ENCODE results near the gene TLX2. TPM values are rescaled to one million over a fixed set of nuclear protein-coding genes. Genes with fewer than 3 reads are reported as not detected.
A peak's percentile ranks its signal among the peaks of the same experiment; 100 is the strongest.

The TLX2 gene
- total RNA-seq, 1 experiment from 2014 or later = not detected

DNA sequence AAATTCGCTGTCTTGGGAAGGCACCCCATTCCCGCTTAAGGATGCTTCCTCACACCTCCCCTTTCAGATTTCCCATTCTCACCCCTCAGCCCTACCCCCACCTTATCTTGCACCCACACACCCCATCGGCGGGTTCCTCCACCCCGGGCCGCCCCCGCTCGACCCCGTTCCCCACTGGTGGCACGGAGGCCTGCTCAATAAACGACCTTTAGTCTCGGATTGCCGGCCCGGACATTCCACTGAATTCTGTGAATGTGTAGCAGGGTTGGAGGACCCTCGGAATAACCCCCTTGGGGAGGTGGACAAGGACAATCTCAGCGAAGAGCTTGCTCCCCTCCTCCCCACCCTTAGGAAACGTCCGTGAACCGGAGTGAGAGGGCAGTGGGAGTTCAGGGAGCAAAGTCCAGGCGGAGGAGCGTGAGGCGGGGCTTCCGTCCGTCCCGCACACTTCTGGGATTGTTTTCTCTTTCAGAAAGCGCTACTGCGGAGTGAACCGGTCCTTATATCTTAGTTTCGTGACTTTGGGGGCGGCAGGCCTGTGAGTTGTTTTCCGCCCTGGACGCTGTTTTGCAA is 12.0 kb upstream of the TLX2 start:
- H3K27me3 Mint-ChIP-seq (ENCODE audit: unreplicated experiment) = peaks cover 15% of the 10 kb centered on the region
- peaks cover 67% of the 10 kb centered on the region for H3K36me3 Mint-ChIP-seq (ENCODE audit: insufficient read depth, unreplicated experiment)

DNA sequence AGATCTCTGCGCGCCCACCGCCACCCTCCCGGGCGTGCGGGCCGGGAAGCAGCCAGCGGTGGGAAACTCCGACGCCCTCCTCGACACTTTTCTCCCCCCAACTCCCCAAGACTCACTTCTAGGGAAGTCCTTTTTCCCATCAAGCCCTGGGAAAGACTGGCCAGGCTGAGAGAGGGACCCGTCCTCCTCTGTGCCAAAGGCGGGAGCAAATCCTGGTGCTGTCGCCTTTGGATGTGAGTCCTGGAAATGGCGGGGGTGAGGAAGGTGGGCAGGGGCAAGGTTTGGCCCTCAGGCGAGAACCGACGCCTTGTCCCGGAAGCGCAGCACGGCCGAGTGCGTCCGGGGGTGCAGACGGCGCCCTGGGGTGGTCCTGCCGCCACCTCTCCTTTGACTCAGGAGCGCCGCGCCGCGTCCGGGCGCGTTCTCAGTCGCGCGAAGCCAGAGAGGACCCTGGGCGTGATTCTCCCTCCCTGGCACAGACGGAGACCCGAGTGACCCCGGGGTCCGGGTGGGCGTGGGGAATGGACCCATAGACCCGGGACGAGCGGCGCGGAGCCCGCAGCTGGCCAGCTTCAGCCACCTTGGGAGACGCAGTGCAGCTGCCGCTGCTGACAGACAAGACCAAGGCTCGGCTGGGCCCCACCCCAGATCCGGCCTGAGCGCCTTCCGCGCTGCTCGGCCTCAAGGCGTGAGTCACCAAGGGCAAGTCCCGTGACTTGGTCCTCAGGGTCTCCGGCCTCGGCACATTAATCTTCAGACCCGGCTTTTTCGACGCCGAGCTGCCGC is 11.3 kb upstream of the TLX2 start:
- CTCF ChIA-PET = no interaction called here
- Mint-ChIP-seq H3K9me3 (ENCODE audit: low read depth, unreplicated experiment) (no peaks in the 10 kb centered on the region), H3K27me3 (ENCODE audit: unreplicated experiment) (peaks cover 12% of the 10 kb centered on the region), H3K4me3 (ENCODE audit: low read depth, unreplicated experiment) (peak overlapping the region; percentile 84), H3K27ac (ENCODE audit: unreplicated experiment) (peak overlapping the region; percentile 27), H3K36me3 (ENCODE audit: insufficient read depth, unreplicated experiment) (peaks cover 68% of the 10 kb centered on the region), H3K4me1 (ENCODE audit: low read depth, unreplicated experiment) (peaks cover 43% of the 10 kb centered on the region)
- DNase-seq = peak; percentile 80
- intact Hi-C loops (cut with micrococcal nuclease; ENCODE audit: unreplicated experiment) = no loop called here
- BruUV-seq (replicated peaks) = no TSS peak
- TF ChIP-seq, protein P1, sequence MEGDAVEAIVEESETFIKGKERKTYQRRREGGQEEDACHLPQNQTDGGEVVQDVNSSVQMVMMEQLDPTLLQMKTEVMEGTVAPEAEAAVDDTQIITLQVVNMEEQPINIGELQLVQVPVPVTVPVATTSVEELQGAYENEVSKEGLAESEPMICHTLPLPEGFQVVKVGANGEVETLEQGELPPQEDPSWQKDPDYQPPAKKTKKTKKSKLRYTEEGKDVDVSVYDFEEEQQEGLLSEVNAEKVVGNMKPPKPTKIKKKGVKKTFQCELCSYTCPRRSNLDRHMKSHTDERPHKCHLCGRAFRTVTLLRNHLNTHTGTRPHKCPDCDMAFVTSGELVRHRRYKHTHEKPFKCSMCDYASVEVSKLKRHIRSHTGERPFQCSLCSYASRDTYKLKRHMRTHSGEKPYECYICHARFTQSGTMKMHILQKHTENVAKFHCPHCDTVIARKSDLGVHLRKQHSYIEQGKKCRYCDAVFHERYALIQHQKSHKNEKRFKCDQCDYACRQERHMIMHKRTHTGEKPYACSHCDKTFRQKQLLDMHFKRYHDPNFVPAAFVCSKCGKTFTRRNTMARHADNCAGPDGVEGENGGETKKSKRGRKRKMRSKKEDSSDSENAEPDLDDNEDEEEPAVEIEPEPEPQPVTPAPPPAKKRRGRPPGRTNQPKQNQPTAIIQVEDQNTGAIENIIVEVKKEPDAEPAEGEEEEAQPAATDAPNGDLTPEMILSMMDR (IDR thresholded peaks at IDR 0.05; ENCODE audit: unreplicated experiment) = no peak

More for the DNA sequence above, 12.0 kb upstream of the TLX2 start:
- intact Hi-C loops (cut with micrococcal nuclease; ENCODE audit: unreplicated experiment) = no loop called here
- CTCF ChIA-PET = no interaction called here
- peak; percentile 35 for DNase-seq
- H3K4me3 Mint-ChIP-seq (ENCODE audit: low read depth, unreplicated experiment) = peak overlapping the region; percentile 84
- no peaks in the 10 kb centered on the region for H3K9me3 Mint-ChIP-seq (ENCODE audit: low read depth, unreplicated experiment)
- BruUV-seq (replicated peaks) = no TSS peak
- H3K4me1 Mint-ChIP-seq (ENCODE audit: low read depth, unreplicated experiment) = peaks cover 43% of the 10 kb centered on the region
- TF ChIP-seq, protein P1 (IDR thresholded peaks at IDR 0.05; ENCODE audit: unreplicated experiment) = no peak
- peak overlapping the region; percentile 13 for H3K27ac Mint-ChIP-seq (ENCODE audit: unreplicated experiment)

DNA sequence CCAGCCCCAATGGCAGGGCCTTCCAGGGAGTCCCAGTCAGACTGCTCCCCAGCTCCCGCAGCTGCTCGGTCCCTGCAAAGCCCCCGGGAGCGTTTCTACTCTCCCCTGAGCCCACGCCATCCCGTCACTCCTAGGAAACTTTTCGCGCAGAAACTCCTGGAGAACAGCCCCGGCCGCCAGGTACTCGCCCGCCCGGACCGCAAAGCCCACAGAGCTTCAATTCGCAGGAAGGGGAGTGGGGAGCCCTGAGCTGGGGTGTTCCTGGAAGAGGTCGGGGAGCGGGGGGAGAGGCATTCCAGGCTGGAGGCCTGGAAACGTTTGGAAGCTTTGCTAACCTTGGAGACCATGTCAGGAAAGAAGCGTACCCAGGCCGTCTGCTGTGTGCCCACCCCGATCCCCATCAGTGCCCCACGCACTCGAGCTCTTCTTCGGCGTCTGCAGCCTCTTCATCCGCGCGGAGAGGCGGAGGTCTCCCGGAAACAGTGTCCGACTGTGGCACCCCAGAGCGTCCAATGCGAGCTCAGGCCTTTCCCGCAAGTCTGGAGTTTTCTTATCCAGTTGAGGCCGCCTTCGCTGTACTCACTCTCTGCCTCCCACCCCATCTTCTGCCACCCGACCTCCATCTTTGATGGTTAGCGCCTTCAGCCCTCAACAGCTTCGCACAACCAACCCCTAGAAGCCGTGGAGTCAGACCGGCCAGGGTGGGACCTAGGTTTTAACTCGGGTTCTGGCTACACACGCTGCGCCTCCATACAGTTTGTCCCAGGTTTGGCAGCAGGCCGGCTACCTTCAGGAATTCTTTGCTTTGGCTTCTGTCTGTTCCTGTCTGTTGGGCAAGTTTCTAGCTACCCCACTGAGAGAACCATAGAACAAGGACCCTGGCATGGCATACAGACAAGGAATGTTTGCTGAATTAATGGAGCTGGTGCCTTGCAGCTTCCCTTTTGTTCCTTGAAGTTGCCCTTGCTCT is 10.5 kb upstream of the TLX2 start:
- CTCF ChIA-PET = no interaction called here
- H3K36me3 Mint-ChIP-seq (ENCODE audit: insufficient read depth, unreplicated experiment) = peaks cover 64% of the 10 kb centered on the region
- peaks cover 6% of the 10 kb centered on the region for H3K27me3 Mint-ChIP-seq (ENCODE audit: unreplicated experiment)
- DNase-seq = no peak
- H3K4me3 Mint-ChIP-seq (ENCODE audit: low read depth, unreplicated experiment) = peak overlapping the region; percentile 84
- TF ChIP-seq, protein P1 (IDR thresholded peaks at IDR 0.05; ENCODE audit: unreplicated experiment) = no peak
- H3K9me3 Mint-ChIP-seq (ENCODE audit: low read depth, unreplicated experiment) = no peaks in the 10 kb centered on the region
- H3K4me1 Mint-ChIP-seq (ENCODE audit: low read depth, unreplicated experiment) = peaks cover 42% of the 10 kb centered on the region
- H3K27ac Mint-ChIP-seq (ENCODE audit: unreplicated experiment) = peak overlapping the region; percentile 27
- BruUV-seq (replicated peaks) = no TSS peak
- intact Hi-C loops (cut with micrococcal nuclease; ENCODE audit: unreplicated experiment) = no loop called here

DNA sequence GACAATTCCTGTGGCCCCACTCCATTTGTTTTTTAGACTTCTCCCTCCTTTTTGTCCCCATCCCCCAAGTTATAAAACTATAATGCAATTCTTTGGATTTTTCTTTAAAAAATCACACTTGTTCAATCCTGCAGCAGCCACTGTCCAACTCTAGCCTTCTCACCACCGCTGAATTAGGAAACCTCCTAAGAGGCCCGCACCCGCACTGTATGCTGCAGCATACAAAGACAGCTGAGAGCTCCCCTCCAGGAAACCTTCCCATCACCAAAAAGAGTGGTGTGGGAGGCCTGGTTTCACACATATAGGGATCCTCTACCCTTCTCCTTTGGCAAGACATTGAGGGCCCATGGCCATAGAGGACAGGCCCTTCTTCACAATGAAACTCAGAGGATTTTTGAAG is 9.7 kb upstream of the TLX2 start:
- TF ChIP-seq, protein P1 (IDR thresholded peaks at IDR 0.05; ENCODE audit: unreplicated experiment) = no peak
- CTCF ChIA-PET = no interaction called here
- intact Hi-C loops (cut with micrococcal nuclease; ENCODE audit: unreplicated experiment) = no loop called here
- H3K36me3 Mint-ChIP-seq (ENCODE audit: insufficient read depth, unreplicated experiment) = peaks cover 60% of the 10 kb centered on the region
- no peaks in the 10 kb centered on the region for H3K9me3 Mint-ChIP-seq (ENCODE audit: low read depth, unreplicated experiment)
- H3K4me1 Mint-ChIP-seq (ENCODE audit: low read depth, unreplicated experiment) = peaks cover 41% of the 10 kb centered on the region
- peak overlapping the region; percentile 84 for H3K4me3 Mint-ChIP-seq (ENCODE audit: low read depth, unreplicated experiment)
- peaks cover 11% of the 10 kb centered on the region for H3K27me3 Mint-ChIP-seq (ENCODE audit: unreplicated experiment)
- H3K27ac Mint-ChIP-seq (ENCODE audit: unreplicated experiment) = peak overlapping the region; percentile 27
- no peak for DNase-seq
- TSS peak; percentile 42 for BruUV-seq (replicated peaks)

Data from Calu3 (cell line).